ENCODE measurements around the gene ZNF618.

ZNF618 gene

GRCh38 chr9:113914517-113914916 is 38.4 kb downstream of the ZNF618 start:
- no peak for DNase-seq

- no peak for DNase-seq
Observed at GRCh38 chr9:113915817-113916434, 39.8 kb downstream of the ZNF618 start.

GRCh38 chr9:113916931-113917330 is 40.8 kb downstream of the ZNF618 start:
- no peak for DNase-seq

GRCh38 chr9:113918697-113919350 is 42.7 kb downstream of the ZNF618 start:
- no peak for DNase-seq

- no peak for DNase-seq
Observed at GRCh38 chr9:113919382-113919781, 43.3 kb downstream of the ZNF618 start.

- no peak for DNase-seq
Observed at GRCh38 chr9:113919871-113920270, 43.8 kb downstream of the ZNF618 start.

GRCh38 chr9:113920872-113921271 is 44.8 kb downstream of the ZNF618 start:
- DNase-seq: no peak

GRCh38 chr9:113921396-113921925 is 45.4 kb downstream of the ZNF618 start:
- no peak for DNase-seq

GRCh38 chr9:113922160-113922559 is 46.1 kb downstream of the ZNF618 start:
- DNase-seq: no peak

GRCh38 chr9:113926211-113926610 is 50.1 kb downstream of the ZNF618 start:
- DNase-seq: no peak

GRCh38 chr9:113927277-113927676 is 51.2 kb downstream of the ZNF618 start:
- DNase-seq: no peak

- DNase-seq: no peak
Observed at GRCh38 chr9:113928269-113928668, 52.2 kb downstream of the ZNF618 start.

GRCh38 chr9:113929634-113930389 is 53.7 kb downstream of the ZNF618 start:
- DNase-seq: no peak

GRCh38 chr9:113930390-113930783 is 54.3 kb downstream of the ZNF618 start:
- DNase-seq: no peak

- no peak for DNase-seq
Observed at GRCh38 chr9:113931140-113931539, 55.0 kb downstream of the ZNF618 start.

- DNase-seq: no peak
Observed at GRCh38 chr9:113931777-113932176, 55.7 kb downstream of the ZNF618 start.

- DNase-seq: no peak
Observed at GRCh38 chr9:113932906-113933584, 56.9 kb downstream of the ZNF618 start.

GRCh38 chr9:113933671-113934070 is 57.6 kb downstream of the ZNF618 start:
- no peak for DNase-seq

GRCh38 chr9:113934167-113934828 is 58.2 kb downstream of the ZNF618 start:
- no peak for DNase-seq

GRCh38 chr9:113934829-113935676 is 58.9 kb downstream of the ZNF618 start:
- no peak for DNase-seq

- DNase-seq: no peak
Observed at GRCh38 chr9:113935677-113936380, 59.7 kb downstream of the ZNF618 start.
